MM.1S (cell line): ENCODE data around the gene FUOM.
A peak's percentile ranks its signal among the peaks of the same experiment; 100 is the strongest.

Source experiments
- DNase-seq: peaks from one replicate; pipeline ENCODE4 v3.0.0-alpha.2; 2015
- H2AFZ ChIP-seq: fragments of 300-600 bp; sonication (generic); 2 replicates; pipeline ENCODE4 v1.6.0; 2016; ENCODE audit warnings: antibody characterized with exemption, low read length
- H3F3A ChIP-seq: fragments of 300-600 bp; sonication (generic); 2 replicates; pipeline ENCODE4 v1.6.1; 2016; ENCODE audit warnings: mild to moderate bottlenecking, antibody characterized with exemption, low read length, moderate library complexity, mixed read lengths; ENCODE audit not compliant: insufficient read depth
- H3K27ac ChIP-seq: fragments of 300-600 bp; sonication (generic); 2 replicates; pipeline ENCODE4 v1.5.1; 2016; ENCODE audit warnings: mild to moderate bottlenecking, low read length
- H3K27me3 ChIP-seq: fragments of 300-600 bp; sonication (generic); replicated peaks from 2 replicates; pipeline ENCODE4 v1.6.0; 2016; ENCODE audit warnings: low read length; ENCODE audit not compliant: insufficient read depth
- H3K36me3 ChIP-seq: fragments of 300-600 bp; sonication (generic); replicated peaks from 2 replicates; pipeline ENCODE4 v1.6.1; 2016; ENCODE audit warnings: mild to moderate bottlenecking, low read length, mixed read lengths; ENCODE audit not compliant: insufficient read depth
- H3K4me1 ChIP-seq: fragments of 300-600 bp; sonication (generic); 2 replicates; pipeline ENCODE4 v1.6.1; 2016; ENCODE audit warnings: low read length, mixed read lengths
- H3K4me2 ChIP-seq: fragments of 300-600 bp; sonication (generic); 2 replicates; pipeline ENCODE4 v1.6.0; 2016; ENCODE audit warnings: low read depth, low read length
- H3K4me3 ChIP-seq: fragments of 300-600 bp; sonication (generic); 2 replicates; pipeline ENCODE4 v1.5.1; 2016; ENCODE audit warnings: low read length, mixed read lengths
- H3K79me2 ChIP-seq: fragments of 300-600 bp; sonication (generic); 2 replicates; pipeline ENCODE4 v1.6.1; 2016; ENCODE audit warnings: mixed run types, low read length, mixed read lengths
- H3K9ac ChIP-seq: fragments of 300-600 bp; sonication (generic); 2 replicates; pipeline ENCODE4 v1.6.1; 2016; ENCODE audit warnings: low read length, mixed read lengths
- H3K9me2 ChIP-seq: fragments of 300-600 bp; sonication (generic); replicated peaks from 2 replicates; pipeline ENCODE4 v1.6.1; 2016; ENCODE audit warnings: mild to moderate bottlenecking, low read length, mixed read lengths; ENCODE audit not compliant: insufficient read depth
- H3K9me3 ChIP-seq: fragments of 300-600 bp; sonication (generic); replicated peaks from 2 replicates; pipeline ENCODE4 v1.6.1; 2016; ENCODE audit warnings: mild to moderate bottlenecking, low read length, mixed read lengths; ENCODE audit not compliant: insufficient read depth
- H4K20me1 ChIP-seq: fragments of 300-600 bp; sonication (generic); 2 replicates; pipeline ENCODE4 v1.6.1; 2016; ENCODE audit warnings: mild to moderate bottlenecking, low read length, moderate library complexity, mixed read lengths; ENCODE audit not compliant: insufficient read depth
- EZH2 ChIP-seq: fragments of 300-600 bp; sonication (generic); optimal IDR thresholded peaks from 2 replicates; pipeline ENCODE3; 2017; ENCODE audit warnings: low read depth, mild to moderate bottlenecking, antibody characterized with exemption, low read length, mixed read lengths
- EZH2phosphoT487 ChIP-seq: fragments of 300-600 bp; sonication (generic); IDR thresholded peaks from 2 replicates; pipeline ENCODE4 v1.6.1; 2018; ENCODE audit warnings: antibody characterized with exemption, low read length
- TF ChIP-seq, protein P1 (sequence below): fragments of 300-600 bp; sonication (generic); IDR thresholded peaks from 2 replicates; pipeline ENCODE4 v1.5.1; 2016; ENCODE audit warnings: antibody characterized with exemption, low read length, mixed read lengths

The FUOM gene

DNA sequence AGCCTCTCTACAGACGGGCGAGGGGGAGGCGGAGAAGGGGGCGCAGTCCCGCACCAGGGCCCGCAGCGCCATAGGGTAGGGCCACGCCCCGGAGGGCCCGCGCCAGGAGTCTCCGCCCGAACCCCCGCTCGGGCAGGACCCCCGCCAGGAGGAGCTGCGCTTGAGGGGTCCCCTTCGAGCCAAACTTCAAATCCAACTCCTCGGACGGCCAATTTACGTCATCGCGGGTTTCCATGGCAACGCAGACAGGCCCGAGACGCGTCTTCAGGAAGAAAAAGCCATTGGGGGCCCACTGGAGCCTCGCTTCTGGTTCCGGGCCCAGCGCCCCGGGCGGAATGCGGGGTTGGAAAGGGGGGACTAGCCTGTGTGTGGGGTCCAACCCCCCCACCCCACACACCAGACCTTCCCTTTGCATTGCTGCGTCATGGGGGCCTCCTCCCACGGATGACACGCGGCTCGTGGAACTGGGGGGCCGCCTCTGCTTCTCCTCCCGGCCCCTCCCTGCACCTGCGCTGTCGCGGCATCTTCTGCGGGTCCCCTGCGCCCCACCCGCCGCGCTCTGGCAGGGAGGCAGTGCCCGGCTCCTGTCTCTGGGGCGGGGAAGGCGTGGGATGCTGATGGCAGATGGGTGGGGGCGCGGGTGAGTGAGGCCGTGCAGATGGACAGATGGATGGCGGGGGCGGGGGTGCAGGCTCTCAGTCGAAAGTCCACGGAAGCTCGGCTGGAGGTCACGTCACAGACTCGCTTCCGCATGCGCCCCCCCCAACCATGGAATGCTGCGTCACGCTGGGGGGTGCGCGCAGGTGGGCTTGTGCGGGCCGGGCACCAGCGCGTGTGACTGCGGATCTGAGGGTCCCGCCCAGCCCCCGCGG, 22.3 kb downstream of the FUOM start:
- Histone ChIP-seq H3K9ac (no peak overlapping the region), H3K27me3 (peaks cover 47% of the 10 kb centered on the region), H2AFZ (no peak overlapping the region), H4K20me1 (no peaks in the 10 kb centered on the region), H3K79me2 (no peaks in the 10 kb centered on the region), H3K9me2 (no peaks in the 10 kb centered on the region), H3K9me3 (no peaks in the 10 kb centered on the region), H3K4me1 (no peaks in the 10 kb centered on the region), H3K4me2 (peak overlapping the region; percentile 27; the same call in 1 of the 2 replicates), H3K27ac (no peak overlapping the region), H3K4me3 (no peak overlapping the region), H3F3A (no peaks in the 10 kb centered on the region), H3K36me3 (no peaks in the 10 kb centered on the region)
- DNase-seq = no peak
- TF ChIP-seq EZH2 (no peak), EZH2phosphoT487 (no peak)
- TF ChIP-seq, protein P1, sequence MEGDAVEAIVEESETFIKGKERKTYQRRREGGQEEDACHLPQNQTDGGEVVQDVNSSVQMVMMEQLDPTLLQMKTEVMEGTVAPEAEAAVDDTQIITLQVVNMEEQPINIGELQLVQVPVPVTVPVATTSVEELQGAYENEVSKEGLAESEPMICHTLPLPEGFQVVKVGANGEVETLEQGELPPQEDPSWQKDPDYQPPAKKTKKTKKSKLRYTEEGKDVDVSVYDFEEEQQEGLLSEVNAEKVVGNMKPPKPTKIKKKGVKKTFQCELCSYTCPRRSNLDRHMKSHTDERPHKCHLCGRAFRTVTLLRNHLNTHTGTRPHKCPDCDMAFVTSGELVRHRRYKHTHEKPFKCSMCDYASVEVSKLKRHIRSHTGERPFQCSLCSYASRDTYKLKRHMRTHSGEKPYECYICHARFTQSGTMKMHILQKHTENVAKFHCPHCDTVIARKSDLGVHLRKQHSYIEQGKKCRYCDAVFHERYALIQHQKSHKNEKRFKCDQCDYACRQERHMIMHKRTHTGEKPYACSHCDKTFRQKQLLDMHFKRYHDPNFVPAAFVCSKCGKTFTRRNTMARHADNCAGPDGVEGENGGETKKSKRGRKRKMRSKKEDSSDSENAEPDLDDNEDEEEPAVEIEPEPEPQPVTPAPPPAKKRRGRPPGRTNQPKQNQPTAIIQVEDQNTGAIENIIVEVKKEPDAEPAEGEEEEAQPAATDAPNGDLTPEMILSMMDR = no peak

DNA sequence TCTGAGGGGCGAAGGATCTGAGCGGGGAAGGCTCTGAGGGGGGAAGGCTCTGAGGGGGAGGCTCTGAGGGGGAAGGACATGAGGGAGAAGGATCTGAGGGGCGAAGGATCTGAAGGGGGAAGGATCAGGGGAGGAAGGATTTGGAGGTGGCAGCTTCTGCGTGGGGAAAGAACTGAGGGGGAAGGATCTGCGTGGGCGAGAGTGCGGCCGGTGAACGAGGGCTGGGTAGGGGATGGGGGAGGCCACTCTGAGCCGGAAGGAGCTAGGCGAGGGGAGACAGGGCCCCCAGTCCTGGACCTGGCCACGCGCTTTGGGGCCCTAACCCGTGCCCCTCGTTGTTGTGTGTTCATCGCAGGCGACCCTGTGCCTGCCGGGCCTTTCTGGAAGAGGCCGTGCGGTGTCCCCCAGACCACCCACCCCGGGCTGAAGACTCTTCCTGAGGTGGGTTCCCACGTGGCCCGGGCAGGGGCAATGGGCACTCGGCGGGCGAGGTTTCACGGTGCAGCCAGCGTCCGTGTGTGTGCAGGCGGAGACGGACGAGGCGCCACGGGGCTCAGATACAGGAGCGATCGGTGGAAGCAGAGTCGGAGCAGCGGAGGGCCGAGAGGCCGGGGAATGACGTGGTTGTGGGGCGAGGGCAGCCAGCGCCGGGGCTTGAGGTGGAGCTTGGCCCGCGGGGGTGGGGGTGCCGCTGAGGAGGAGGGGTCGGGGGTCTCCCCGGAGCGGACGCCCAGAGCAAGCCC, 23.1 kb downstream of the FUOM start:
- TF ChIP-seq, protein P1 = no peak
- TF ChIP-seq EZH2 = no peak
- TF ChIP-seq EZH2phosphoT487 = no peak
- Histone ChIP-seq H3K4me3 (no peak overlapping the region), H3K4me1 (no peaks in the 10 kb centered on the region), H4K20me1 (no peaks in the 10 kb centered on the region), H3K9ac (no peak overlapping the region), H3K9me3 (no peaks in the 10 kb centered on the region), H3F3A (no peaks in the 10 kb centered on the region), H3K79me2 (no peaks in the 10 kb centered on the region), H2AFZ (no peak overlapping the region), H3K9me2 (no peaks in the 10 kb centered on the region), H3K4me2 (no peak overlapping the region), H3K36me3 (no peaks in the 10 kb centered on the region), H3K27ac (no peak overlapping the region), H3K27me3 (peaks cover 39% of the 10 kb centered on the region)
- no peak for DNase-seq

DNA sequence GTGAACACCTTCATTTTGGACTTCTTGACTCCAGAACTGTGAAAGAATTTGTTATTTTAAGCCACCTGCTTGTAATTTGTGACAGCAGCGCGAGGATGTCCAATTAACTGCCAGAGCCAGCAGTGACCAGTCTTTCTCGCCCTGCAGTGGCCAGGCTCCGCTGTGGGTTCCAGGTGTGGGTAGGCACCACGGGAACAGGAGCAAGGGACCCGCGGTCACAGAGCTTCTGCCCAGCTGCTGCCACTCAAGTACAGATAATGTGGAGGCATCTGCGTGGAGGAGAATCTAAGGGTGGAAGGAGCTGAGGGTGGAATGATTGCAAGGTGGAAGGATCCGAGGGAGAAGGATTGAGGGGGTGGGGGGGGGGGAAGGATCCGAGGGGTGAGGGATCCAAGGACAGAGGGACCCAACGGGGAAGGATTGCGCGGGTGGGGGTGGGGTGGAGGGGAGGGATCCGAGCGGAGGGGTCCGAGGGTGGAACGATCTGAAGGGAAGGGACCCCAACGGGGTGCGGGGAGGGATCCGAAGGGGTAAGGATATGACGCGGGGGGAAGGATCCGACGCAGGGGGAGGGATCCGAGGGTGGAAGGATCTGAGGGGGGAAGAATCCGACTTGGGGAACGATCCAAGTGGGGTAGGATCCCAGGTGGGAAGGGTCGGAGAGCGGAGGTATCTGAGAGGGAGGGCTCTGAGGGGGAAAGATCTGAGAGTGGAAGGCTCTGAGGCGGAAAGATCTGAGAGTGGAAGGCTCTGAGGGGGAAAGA, 24.7 kb downstream of the FUOM start:
- Histone ChIP-seq H3K79me2 (no peaks in the 10 kb centered on the region), H3F3A (no peaks in the 10 kb centered on the region), H3K4me2 (no peak overlapping the region), H3K9me2 (no peaks in the 10 kb centered on the region), H3K9me3 (no peaks in the 10 kb centered on the region), H3K27me3 (peaks cover 53% of the 10 kb centered on the region), H3K4me3 (no peak overlapping the region), H3K36me3 (no peaks in the 10 kb centered on the region), H3K27ac (no peak overlapping the region), H2AFZ (no peak overlapping the region), H3K4me1 (no peaks in the 10 kb centered on the region), H3K9ac (no peak overlapping the region), H4K20me1 (no peaks in the 10 kb centered on the region)
- DNase-seq = no peak
- no peak for TF ChIP-seq EZH2
- TF ChIP-seq, protein P1 = no peak
- no peak for TF ChIP-seq EZH2phosphoT487
